Measurements from ENCODE around the gene GNG8. TPM values are rescaled to one million over a fixed set of nuclear protein-coding genes. Genes with fewer than 3 reads are reported as not detected.

Gene GNG8
- total and polyA plus RNA-seq, 2 donors (not counting 1 experiment from before 2014, with no cell fraction given) = 6.7 TPM; not detected in 1

DNA sequence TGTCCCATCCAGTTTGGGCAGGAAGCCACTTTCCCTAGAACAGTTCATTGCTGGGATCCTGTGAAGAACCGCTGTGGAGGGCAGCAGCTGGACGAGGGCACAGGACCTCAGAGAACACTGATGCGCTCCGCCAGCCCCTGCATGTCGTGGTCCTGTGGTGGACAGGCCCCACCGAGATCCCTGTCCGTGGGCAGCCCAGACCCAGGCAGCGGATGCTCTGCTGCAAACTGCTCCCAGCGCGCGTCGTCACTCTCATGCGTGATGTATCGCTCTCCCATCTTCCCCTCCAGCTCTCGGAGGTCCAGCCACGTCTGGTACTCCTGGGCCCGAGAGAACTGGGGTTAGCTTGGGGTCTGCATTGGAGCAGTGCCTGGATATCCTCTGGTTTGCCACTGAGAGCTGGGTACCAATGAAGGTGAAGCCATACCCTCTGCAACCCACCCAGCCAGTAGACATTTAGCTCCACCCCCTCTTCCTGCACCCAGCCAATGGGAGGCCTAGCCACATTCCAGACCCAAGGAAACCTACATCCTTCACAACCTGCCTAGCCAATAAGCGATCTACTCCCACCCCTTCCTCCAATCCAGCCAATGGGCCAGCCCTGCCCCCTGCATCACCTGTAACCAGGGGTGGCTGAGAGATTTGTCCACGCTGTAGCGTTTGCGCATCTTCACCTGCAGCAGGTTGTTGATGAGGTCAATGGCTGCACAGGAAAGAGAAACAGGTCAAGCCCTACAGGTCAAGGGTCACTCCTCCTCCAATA lies 38.6 kb upstream of the GNG8 start:
- no peaks in the 10 kb centered on the region for H3K27me3 ChIP-seq (replicated peaks in 1 of 4; ENCODE audit: control extremely low read depth in 1 of 4, control insufficient read depth in 3 of 4, insufficient read depth in 4 of 4, low read length in 3 of 4)
- ATAC-seq (ENCODE audit: low read depth) (no peak), DNase-seq (no peak)
- H4K20me1 ChIP-seq (ENCODE audit: control insufficient read depth, insufficient read depth, low read length, poor library complexity, severe bottlenecking) = peaks cover 65% of the 10 kb centered on the region
- no peaks in the 10 kb centered on the region for H3K79me2 ChIP-seq (ENCODE audit: control insufficient read depth, insufficient read depth, low read length)
- ChIA-PET POLR2A (no interaction called here), CTCF (interaction anchor here (0.9 to 2.1 kb wide), 5 partner anchors 11 to 166 kb away, joined by 3 to 9 read pairs (median 4); no protein-coding TSS in a partner anchor)
- H3K9me3 Mint-ChIP-seq (ENCODE audit: insufficient read depth) = peaks cover 2% of the 10 kb centered on the region
- intact Hi-C loops (cut with micrococcal nuclease) = no loop called here
- H3K36me3 ChIP-seq (replicated peaks in 1 of 2; ENCODE audit: control extremely low read depth in 1 of 2, control insufficient read depth in 1 of 2, extremely low read depth in 1 of 2, insufficient read depth in 2 of 2, low read length in 1 of 2) = peaks cover 0 to 59% of the 10 kb centered on the region in 2 experiments
- no peak overlapping the region for H2AFZ ChIP-seq (ENCODE audit: insufficient read depth, low read depth, low read length, poor library complexity, severe bottlenecking)
- no peaks in the 10 kb centered on the region for H3K27me3 Mint-ChIP-seq
- peak overlapping the region; percentile 56 for H3K27ac Mint-ChIP-seq
- H3K4me2 ChIP-seq (replicated peaks; ENCODE audit: low read depth, low read length, poor library complexity, severe bottlenecking) = no peak overlapping the region
- H3K4me3 Mint-ChIP-seq = no peak overlapping the region
- no peaks in the 10 kb centered on the region for H3K4me1 ChIP-seq (ENCODE audit: control insufficient read depth in 2 of 2, insufficient read depth in 2 of 2, low read length in 2 of 2)
- H3K27ac ChIP-seq (ENCODE audit: low read length in 2 of 2) = no peak overlapping the region
- WGBS (ENCODE audit: insufficient coverage) = 96% methylated on average over 18 of the region's 21 CpGs
- H3K4me1 Mint-ChIP-seq = no peaks in the 10 kb centered on the region
- H3K4me3 ChIP-seq (ENCODE audit: control extremely low read depth in 1 of 5, extremely low read depth in 1 of 5, insufficient read depth in 1 of 5, low read depth in 2 of 5, low read length in 4 of 5) = no peak overlapping the region
- no peak overlapping the region for H3K9ac ChIP-seq (ENCODE audit: low read length)
- no peaks in the 10 kb centered on the region for H3K9me3 ChIP-seq (ENCODE audit: control extremely low read depth in 1 of 3, control insufficient read depth in 2 of 3, insufficient read depth in 1 of 3, low read length in 2 of 3)
- TF ChIP-seq, protein P1, sequence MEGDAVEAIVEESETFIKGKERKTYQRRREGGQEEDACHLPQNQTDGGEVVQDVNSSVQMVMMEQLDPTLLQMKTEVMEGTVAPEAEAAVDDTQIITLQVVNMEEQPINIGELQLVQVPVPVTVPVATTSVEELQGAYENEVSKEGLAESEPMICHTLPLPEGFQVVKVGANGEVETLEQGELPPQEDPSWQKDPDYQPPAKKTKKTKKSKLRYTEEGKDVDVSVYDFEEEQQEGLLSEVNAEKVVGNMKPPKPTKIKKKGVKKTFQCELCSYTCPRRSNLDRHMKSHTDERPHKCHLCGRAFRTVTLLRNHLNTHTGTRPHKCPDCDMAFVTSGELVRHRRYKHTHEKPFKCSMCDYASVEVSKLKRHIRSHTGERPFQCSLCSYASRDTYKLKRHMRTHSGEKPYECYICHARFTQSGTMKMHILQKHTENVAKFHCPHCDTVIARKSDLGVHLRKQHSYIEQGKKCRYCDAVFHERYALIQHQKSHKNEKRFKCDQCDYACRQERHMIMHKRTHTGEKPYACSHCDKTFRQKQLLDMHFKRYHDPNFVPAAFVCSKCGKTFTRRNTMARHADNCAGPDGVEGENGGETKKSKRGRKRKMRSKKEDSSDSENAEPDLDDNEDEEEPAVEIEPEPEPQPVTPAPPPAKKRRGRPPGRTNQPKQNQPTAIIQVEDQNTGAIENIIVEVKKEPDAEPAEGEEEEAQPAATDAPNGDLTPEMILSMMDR (IDR thresholded peaks at IDR 0.05) = no peak
- TF ChIP-seq EZH2 (IDR thresholded peaks at IDR 0.05; ENCODE audit: borderline replicate concordance, insufficient read depth, low read depth, low read length, poor library complexity, severe bottlenecking) = no peak

DNA sequence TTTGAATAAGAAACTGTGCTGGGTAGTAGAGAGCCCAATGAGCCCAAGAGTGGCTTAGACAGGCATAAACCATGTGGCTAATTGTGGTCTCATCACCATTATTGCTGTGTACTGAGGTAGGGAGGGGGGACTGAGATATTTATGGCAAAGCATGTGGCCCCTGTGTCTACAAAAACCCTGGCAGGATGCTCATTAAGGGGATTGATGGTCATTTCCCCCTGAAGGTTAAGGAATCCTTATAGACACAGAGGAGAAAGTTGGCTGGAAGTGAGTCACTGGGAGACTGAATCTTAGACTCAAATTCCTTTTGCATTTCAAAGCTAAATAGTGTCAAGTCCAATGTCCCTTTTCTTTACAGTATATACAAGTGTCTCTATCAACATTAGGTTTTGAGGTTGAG lies 34.8 kb upstream of the GNG8 start:
- H3K27ac ChIP-seq (ENCODE audit: low read length in 2 of 2) = no peak overlapping the region
- no peak for DNase-seq
- no peak overlapping the region for H2AFZ ChIP-seq (ENCODE audit: insufficient read depth, low read depth, low read length, poor library complexity, severe bottlenecking)
- no peaks in the 10 kb centered on the region for H3K79me2 ChIP-seq (ENCODE audit: control insufficient read depth, insufficient read depth, low read length)
- no peak overlapping the region for H3K9ac ChIP-seq (ENCODE audit: low read length)
- Mint-ChIP-seq H3K9me3 (ENCODE audit: insufficient read depth) (peaks cover 2% of the 10 kb centered on the region), H3K27ac (peak overlapping the region; percentile 20), H3K4me1 (no peaks in the 10 kb centered on the region), H3K4me3 (no peak overlapping the region), H3K27me3 (no peaks in the 10 kb centered on the region)
- no peak overlapping the region for H3K4me2 ChIP-seq (replicated peaks; ENCODE audit: low read depth, low read length, poor library complexity, severe bottlenecking)
- no peaks in the 10 kb centered on the region for H3K9me3 ChIP-seq (ENCODE audit: control extremely low read depth in 1 of 3, control insufficient read depth in 2 of 3, insufficient read depth in 1 of 3, low read length in 2 of 3)
- no peaks in the 10 kb centered on the region for H3K4me1 ChIP-seq (ENCODE audit: control insufficient read depth in 2 of 2, insufficient read depth in 2 of 2, low read length in 2 of 2)
- peaks cover 27% of the 10 kb centered on the region for H4K20me1 ChIP-seq (ENCODE audit: control insufficient read depth, insufficient read depth, low read length, poor library complexity, severe bottlenecking)
- no peak overlapping the region for H3K4me3 ChIP-seq (ENCODE audit: control extremely low read depth in 1 of 5, extremely low read depth in 1 of 5, insufficient read depth in 1 of 5, low read depth in 2 of 5, low read length in 4 of 5)
- ChIA-PET CTCF (no interaction called here), POLR2A (interaction anchor here (0.7 kb wide), 1 partner anchor 66 kb away, joined by 3 read pairs; no protein-coding TSS in a partner anchor)
- ATAC-seq (ENCODE audit: low read depth) = no peak
- H3K27me3 ChIP-seq (replicated peaks in 1 of 4; ENCODE audit: control extremely low read depth in 1 of 4, control insufficient read depth in 3 of 4, insufficient read depth in 4 of 4, low read length in 3 of 4) = no peaks in the 10 kb centered on the region
- peaks cover 0 to 27% of the 10 kb centered on the region in 2 experiments for H3K36me3 ChIP-seq (replicated peaks in 1 of 2; ENCODE audit: control extremely low read depth in 1 of 2, control insufficient read depth in 1 of 2, extremely low read depth in 1 of 2, insufficient read depth in 2 of 2, low read length in 1 of 2)
- intact Hi-C loops (cut with micrococcal nuclease) = no loop called here
- TF ChIP-seq, protein P1 (IDR thresholded peaks at IDR 0.05) = no peak
- TF ChIP-seq EZH2 (IDR thresholded peaks at IDR 0.05; ENCODE audit: borderline replicate concordance, insufficient read depth, low read depth, low read length, poor library complexity, severe bottlenecking) = no peak

Data from B cell (primary cell).